HG03354 (cell line): Measurements from ENCODE around the gene ZNF284.

Experiments used
- ATAC-seq: cut with Tn5 transposase; IDR thresholded peaks from one replicate; pipeline ENCODE4 v1.9.1; 2021; ENCODE audit warnings: mild to moderate bottlenecking; ENCODE audit not compliant: unreplicated experiment, poor library complexity, severe bottlenecking

Gene ZNF284

DNA sequence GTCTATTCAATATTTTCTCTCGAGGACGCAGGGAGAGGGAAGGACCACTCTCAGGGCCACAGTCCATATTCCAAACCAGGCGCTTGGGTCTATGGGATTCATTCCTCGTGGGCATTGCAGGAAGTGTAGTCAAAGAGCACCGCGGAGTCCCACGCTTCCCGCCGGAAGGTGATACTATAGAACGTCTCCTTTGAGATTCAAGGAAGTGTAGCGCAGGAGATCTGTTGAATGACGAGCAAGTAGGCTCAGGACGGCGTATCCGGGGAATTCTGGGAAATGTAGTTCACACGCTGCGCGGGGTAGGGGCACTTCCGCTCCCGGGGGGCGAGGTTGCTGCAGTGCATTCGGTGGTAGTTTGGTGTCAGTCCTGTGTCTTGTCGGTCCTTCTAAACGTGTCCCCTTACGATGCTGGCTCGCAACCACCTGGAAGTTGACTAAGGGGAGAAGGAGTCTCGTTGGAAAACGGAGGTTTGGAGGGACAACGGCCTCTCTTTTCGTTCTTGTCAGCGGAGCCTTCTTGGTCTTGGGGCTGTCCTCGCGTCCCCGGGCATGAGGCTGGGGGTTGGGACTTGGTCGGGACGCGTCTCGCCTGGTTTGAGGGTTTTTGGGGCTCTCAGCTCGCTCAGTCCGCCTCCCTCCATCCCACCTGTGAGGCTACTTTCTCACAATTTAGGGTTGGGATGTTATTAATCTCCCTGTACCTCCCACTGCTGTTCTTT, at the start of gene ZNF284:
Gene ZNF284, plus strand, starts transcription at position 336 of the 719 bp plus-strand sequence. CDS start 4,231 bp downstream, outside the sequence.
- ATAC-seq, result peak; percentile 98

GRCh38 chr19:44024900-44025216, 47.1 kb upstream of the ZNF284 start:
- ATAC-seq, result no peak

GRCh38 chr19:44025217-44025936, 46.6 kb upstream of the ZNF284 start, which contains the start of gene ZNF222:
TSS of gene ZNF222 (plus strand) at chr19:44025379. CDS start at chr19:44025437, 58 bp downstream.
- peak; percentile 95 for ATAC-seq

- ATAC-seq, result no peak
Observed at GRCh38 chr19:44026622-44027021, 45.3 kb upstream of the ZNF284 start.

DNA sequence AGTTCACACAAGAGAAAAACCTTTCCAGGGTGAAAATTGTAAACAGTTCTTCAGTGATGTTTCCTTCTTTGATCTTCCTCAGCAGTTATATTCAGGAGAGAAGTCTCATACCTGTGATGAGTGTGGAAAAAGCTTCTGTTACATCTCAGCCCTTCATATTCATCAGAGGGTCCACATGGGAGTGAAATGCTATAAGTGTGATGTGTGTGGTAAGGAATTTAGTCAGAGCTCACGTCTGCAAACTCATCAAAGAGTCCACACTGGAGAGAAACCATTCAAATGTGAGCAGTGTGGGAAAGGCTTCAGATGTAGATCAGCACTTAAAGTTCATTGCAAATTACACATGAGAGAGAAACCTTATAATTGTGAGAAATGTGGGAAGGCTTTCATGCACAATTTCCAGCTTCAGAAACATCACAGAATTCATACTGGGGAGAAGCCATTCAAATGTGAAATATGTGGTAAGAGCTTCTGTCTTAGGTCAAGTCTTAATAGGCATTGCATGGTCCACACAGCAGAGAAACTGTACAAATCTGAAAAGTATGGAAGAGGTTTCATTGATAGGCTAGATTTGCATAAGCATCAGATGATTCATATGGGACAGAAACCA, 39.9 kb upstream of the ZNF284 start:
- no peak for ATAC-seq

DNA sequence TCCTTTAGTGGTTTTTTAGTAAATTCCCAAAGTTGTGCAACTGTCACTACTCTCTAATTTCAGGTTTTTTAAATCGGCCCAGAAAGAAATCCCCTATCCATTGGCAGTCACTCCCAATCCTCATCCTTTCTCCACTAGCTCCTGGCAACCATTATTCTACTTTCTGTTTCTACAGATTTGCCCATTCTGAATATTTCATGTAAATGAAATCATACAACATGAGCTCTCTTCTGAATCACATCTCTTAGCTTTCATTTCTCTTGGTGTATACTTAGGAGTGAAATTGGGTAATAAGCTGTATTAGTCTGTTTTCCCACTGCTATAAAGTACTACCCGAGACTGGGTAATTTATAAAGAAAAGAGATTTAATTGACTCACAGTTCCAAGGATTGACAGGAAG, 29.8 kb upstream of the ZNF284 start:
- no peak for ATAC-seq

GRCh38 chr19:44050740-44051649, 21.0 kb upstream of the ZNF284 start:
- peak; percentile 43 for ATAC-seq

GRCh38 chr19:44051650-44052402, 20.1 kb upstream of the ZNF284 start, which contains the start of gene ZNF223:
TSS of gene ZNF223 (plus strand) at chr19:44052036. CDS start at chr19:44055177, 3,141 bp downstream.
- ATAC-seq, result peak; percentile 66

- no peak for ATAC-seq
Observed at GRCh38 chr19:44055870-44056269, 16.1 kb upstream of the ZNF284 start.

DNA sequence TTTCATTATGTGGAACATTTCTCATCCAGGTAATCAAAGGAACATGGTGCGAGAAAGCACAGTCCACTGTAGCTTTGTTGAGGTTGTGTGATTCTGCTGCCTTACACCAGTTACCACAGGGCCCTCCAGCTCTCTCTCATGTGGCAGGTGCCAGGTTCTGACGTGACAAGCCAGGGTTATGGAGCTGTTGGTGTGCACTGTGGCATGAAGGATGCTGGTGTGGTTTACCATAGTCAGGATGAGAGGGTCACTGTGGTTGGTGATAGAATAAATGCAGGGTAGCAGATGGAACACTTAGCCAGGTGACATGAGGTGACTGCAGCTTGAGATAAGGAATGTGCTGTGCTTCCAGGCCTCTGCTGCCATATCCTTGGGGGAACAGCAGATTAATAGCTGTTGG, 12.7 kb upstream of the ZNF284 start:
- ATAC-seq, result no peak

DNA sequence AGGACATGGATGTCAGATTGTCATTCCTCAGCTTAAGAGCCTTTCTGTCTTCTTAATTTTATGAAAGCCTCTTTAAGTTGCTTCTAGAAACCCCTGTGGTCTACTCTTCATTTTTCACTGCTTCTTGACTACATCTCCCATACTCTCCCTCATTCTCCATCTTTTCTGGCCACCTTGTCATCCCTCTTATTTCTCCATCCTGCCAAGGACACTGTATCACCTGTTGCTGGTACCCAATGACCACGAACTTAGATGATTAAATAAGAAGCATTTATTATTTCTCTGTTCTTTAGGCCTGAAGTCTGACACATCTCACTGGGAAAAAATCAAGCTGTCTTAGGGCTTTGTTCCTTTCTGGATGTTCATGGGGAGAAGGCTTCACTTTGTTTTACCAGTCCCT, 10.9 kb upstream of the ZNF284 start:
- no peak for ATAC-seq

- ATAC-seq, result no peak
Observed at GRCh38 chr19:44066305-44066704, 5.7 kb upstream of the ZNF284 start.

GRCh38 chr19:44069415-44069814, 2.5 kb upstream of the ZNF284 start:
- ATAC-seq, result no peak

GRCh38 chr19:44072543-44073401, 813 bp downstream of the ZNF284 start:
- no peak for ATAC-seq

GRCh38 chr19:44076325-44076724, 4.4 kb downstream of the ZNF284 start:
- ATAC-seq, result no peak

GRCh38 chr19:44092108-44092507, 20.1 kb downstream of the ZNF284 start:
- no peak for ATAC-seq

DNA sequence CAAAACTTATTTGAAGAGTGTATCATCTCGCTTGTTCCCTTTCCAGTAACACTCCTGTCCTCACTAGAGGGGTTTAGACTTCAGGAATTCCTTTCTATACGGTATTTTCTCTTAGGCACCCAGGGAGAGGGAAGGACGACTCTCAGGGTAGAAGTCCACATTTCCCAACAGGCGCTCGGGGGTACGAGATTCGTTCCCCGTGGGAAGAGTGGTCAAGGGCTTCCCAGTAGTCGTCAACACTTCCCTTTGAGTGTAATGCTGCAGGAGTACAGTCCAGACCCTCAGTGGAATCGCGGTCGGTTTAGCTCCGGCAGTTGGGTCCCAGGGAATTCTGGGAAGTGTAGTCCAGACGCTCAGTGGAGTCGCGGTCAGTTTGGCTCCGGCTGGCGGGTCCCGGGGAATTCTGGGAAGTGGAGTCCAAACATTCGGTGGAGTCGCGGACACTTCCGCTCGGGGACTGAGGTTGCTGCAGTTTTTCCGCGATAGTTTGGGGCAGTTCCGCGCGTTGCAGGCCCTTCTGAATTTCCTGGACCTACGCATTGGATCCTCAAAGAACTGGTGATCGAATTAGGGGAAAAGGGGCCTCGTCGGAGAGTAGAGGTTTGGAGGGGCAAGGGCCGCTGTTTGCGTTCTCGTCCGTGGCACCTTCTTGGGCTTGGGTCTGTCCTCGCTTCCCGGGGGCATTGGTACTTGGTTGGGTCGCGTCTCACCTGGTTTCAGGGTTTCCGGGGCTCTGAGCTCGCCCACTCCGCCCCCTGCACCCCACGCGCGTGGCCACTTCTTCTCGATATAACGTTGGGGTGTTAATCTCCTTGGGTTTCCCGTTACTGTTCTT, 22.2 kb downstream of the ZNF284 start, which contains the start of gene ZNF224:
Gene ZNF224, plus strand, starts transcription at position 431 of the 835 bp plus-strand sequence. CDS start 3,513 bp downstream, outside the sequence.
- peak; percentile 91 for ATAC-seq
